NCI-H2081 (cell line): Measurements from ENCODE around the gene DPF3.

Source experiments
- DNase-seq, 2 experiments: peaks; one replicate each; lab custom pipeline; 2025; lab: John Stamatoyannopoulos, UW

Gene DPF3

DNA sequence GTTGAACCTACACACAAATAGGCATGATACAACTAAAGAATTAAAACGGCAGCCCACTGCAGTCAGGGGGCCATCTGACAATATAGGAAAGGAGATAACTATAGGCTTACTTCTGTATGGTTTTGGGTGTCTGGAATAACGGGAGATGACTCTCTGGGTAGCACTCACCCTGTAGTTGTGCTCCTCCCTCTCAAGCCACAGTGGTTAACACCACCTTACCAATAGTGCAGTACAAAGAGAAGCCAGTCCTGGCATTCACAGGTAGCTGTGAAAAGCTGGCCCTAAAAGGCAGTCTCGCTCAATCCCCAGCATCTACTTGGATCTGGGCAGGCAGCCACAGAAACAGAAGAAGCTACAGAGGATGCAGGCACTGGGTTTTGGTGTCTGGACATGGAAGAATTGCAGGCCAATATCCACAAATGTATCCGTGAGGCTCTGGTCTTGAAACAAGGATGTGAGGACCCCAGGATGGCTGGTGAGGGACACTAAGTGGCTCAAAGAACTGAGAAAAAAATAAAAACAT lies 93.0 kb downstream of the DPF3 start:
- DNase-seq = no peak

DNA sequence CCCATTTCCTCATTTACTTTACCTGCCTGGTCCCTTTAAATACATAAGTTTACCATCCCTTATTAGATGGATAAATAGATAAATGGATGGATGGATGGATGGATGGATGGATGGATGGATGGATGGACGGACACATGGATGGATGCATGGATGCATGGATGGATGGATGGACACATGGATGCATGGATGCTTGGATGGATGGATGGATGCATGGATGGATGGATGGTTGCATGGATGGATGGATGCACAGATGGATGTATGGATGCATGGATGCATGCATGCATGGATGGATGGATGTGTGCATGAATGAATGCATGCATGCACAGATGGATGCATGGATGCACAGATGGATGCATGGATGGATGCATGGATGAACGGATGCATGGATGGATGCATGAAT lies 93.6 kb downstream of the DPF3 start:
- no peak for DNase-seq

GRCh38 chr14:72796935-72797334 lies 97.0 kb downstream of the DPF3 start:
- DNase-seq = no peak

GRCh38 chr14:72793156-72793939 lies 100.6 kb downstream of the DPF3 start:
- no peak for DNase-seq

- no peak for DNase-seq
Observed at GRCh38 chr14:72792051-72792788, 101.7 kb downstream of the DPF3 start.

- DNase-seq = no peak
Observed at GRCh38 chr14:72790887-72791566, 102.9 kb downstream of the DPF3 start.

DNA sequence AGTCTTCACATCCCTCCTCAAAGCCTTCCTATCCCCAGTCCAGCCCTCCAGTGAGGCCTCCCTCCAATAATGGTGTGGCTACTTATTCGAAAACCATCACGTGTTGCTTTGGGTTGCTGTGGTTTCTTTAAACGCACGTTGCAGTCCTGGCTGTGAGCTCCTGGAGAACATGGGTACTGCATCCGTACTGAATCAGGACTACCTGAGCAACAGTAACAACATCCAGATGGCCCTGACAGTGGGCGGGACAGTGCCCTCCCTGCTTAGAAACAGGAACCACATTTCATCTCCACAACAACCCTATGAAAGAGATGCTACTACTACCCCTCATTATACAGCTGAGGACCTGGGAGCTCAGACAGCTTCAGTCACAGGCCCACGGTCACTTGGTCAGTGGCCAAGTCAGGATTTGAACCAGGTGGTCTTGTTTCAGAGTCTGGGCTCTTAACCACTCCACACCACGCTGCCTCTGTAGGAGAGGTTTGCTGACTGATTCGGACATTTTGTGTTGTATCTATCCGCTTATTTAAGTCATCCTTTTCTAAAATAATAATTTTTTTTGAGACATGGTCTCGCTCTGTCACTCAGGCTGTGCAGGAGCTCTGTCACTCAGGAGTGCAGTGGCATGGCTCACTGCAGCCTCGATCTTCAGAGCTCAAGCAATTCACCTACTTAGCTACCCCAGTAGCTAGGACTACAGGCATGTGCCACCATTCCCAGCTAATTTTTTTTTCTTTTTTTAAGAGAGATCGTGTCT lies 104.8 kb downstream of the DPF3 start:
- no peak for DNase-seq

GRCh38 chr14:72788255-72788654 lies 105.6 kb downstream of the DPF3 start:
- DNase-seq = no peak

DNA sequence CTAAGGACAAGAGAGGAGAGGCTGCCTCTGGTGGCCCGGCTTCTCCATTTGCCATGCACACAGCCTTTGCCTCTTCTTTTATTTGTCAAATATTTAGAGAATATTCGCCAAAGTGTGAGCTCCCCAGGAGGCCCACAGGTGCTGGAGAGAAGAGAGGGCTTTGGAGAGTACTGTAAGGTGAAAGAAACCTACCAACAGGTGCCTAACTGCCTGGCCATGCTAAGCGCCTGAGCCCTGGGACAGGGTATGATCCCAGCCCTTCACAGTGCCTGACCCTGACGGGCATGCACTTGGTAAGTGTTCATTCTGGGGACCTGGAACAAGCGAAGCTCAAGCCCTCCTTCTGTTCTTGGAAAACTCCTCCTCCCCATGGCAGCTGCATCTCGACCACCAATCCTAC lies 106.1 kb downstream of the DPF3 start:
- no peak for DNase-seq

DNA sequence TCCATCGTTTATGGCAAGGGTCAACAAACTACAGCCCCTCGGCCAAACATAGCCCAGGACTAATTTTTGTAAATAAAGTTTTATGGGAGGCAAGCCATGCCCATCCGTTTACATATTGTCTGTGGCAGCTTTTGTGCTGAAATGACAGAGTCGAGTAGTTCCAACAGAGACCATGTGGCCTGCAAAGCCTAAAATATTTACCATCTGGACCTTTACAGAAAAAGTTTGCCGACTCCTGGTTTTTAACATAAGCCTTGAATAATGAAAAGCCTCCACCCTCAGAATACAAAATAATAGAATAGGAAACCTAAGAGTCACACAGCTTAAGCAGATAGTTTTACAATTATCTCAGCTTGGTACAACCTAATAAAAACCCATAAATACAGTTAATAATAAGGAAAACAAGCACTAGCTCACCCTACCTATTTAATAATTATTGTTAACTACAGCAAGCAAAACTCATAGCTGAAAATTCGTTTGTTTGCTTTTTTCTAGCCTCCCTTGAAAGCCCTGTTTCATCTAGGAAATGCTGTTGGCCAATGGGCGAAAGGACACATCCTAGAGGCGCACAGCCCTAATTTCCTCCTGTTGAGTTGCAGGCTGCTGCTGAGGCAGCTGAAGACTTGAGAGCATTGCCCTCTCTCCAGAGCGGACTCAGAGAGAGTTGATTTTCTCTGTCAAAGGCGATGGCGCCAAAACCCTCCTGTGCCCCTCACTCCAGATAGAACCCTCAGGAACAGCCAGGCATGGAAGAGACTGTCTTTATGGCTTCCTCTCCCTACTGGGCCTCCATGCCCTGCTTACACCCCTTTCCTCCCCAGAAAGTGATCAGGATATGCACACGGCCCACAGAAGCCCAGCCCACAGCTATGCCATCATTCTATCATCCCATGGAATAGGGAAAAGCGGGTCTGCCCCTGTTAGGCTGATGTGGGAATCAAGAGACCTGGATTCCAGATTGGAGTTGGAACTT lies 107.2 kb downstream of the DPF3 start:
- no peak for DNase-seq

GRCh38 chr14:72783741-72784140 lies 110.2 kb downstream of the DPF3 start:
- no peak for DNase-seq

DNA sequence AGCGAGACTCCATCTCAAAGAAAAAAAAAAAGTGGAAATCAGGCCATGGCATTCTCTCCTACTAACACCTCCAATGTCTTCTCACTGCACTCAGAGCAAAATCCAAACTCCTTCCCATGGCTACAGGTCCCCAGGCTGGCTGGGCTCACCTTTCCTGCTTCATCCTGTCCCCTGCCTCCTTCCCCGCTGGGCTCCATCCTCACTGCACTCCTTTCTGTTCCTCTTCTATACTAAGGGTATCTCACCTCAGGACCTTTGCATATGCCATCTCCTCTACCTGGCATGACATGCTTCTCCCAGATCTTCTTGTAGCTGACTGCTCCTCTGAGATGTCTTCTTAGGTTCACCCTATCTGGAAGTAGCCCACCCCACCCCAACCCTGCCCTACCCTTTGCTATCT lies 111.1 kb downstream of the DPF3 start:
- no peak for DNase-seq

GRCh38 chr14:72781561-72782508 lies 112.1 kb downstream of the DPF3 start:
- no peak for DNase-seq

DNA sequence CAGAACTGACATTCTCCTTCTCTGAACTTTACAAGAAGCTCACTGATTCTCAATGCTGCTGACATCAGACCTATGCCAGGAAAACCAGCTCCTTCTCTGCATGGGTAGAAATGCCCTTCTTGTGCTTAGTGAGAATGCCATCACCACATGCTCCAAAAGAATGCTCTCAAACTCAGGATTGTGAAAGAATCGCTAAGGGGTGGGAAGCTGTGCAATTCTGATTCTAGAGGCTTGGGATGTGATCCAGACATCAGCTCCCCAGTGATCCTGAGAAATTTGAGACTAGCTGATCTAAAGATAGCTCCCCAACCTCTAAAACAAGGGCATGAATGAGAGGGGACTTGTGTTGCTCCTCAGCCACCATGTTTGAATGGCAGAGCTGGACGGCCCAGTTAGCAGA lies 113.2 kb downstream of the DPF3 start:
- no peak for DNase-seq

- DNase-seq = no peak
Observed at GRCh38 chr14:72779679-72780078, 114.2 kb downstream of the DPF3 start.

- no peak for DNase-seq
Observed at GRCh38 chr14:72777636-72778035, 116.3 kb downstream of the DPF3 start.

DNA sequence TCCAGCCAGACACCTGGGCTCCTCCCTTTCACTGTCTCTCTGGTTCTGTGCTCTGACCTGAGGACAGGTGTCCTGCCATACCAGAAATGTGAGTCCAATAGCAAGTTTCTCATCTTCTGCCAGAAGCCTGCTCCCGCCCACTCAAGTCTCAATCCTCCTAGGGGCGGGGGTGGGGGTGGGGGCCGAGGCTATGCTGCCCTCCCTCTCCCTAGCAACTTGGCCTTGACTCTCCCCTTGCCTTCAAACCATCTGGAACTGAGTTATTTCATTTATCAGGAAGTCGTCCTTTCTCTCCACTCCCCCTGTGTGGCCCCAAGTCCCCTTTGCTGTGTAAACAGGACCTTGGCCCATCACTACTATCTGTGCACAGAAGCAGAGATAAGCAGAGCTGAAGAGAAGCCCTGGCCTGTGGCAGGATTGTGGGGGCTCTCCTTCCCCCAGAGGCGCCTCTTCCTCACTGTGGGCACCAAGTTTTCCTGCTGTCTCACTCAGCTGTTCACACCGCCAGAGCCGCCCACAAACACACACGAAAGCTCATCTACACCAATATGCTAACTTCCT lies 117.1 kb downstream of the DPF3 start:
- no peak for DNase-seq

GRCh38 chr14:72775923-72776554 lies 117.9 kb downstream of the DPF3 start:
- no peak for DNase-seq
